Measurements from ENCODE around the gene DNAJB8. TPM values are rescaled to one million over a fixed set of nuclear protein-coding genes. Genes with fewer than 3 reads are reported as not detected.

DNAJB8 gene
- polyA plus RNA-seq, 2 of the 4 experiments (the other 2 are of a cell fraction), result not detected

- no peak for TF ChIP-seq FOXS1 (CRISPR knock-in tag; IDR thresholded peaks at IDR 0.05)
- no peak for TF ChIP-seq JUNB (IDR thresholded peaks at IDR 0.05)
- no peak for TF ChIP-seq POLR2AphosphoS2 (conservative IDR thresholded peaks at IDR 0.05; ENCODE audit: low read length)
- no peak for TF ChIP-seq NR3C1 (IDR thresholded peaks at IDR 0.05)
- no peak for TF ChIP-seq ZNF302 (CRISPR knock-in tag; IDR thresholded peaks at IDR 0.05)
- TF ChIP-seq ZSCAN20 (CRISPR knock-in tag; IDR thresholded peaks at IDR 0.05), result no peak
- TF ChIP-seq CTCF (IDR thresholded peaks at IDR 0.05), result no peak
- no peak for TF ChIP-seq RAD21 (conservative IDR thresholded peaks at IDR 0.05 in 1 of 2, IDR thresholded peaks at IDR 0.05 in 1 of 2)
- no peak for TF ChIP-seq TFCP2L1 (CRISPR knock-in tag; IDR thresholded peaks at IDR 0.05)
Measured at GRCh38 chr3:128493570-128494366, 27.1 kb upstream of the DNAJB8 start (continued).

GRCh38 chr3:128492671-128493569, 26.2 kb upstream of the DNAJB8 start, which contains the start of gene GATA2:
Gene GATA2, minus strand, starts transcription at chr3:128493201. Its CDS starts 6,170 bp downstream, at chr3:128487031.
- POLR2A ChIA-PET, result no interaction called here
- Histone ChIP-seq H3K4me3 (no peak within 1 kb of the TSS), H3K27ac (no peak within 1 kb of the TSS), H3K4me2 (no peak within 1 kb of the TSS), H3K9me3 (no peaks in the 10 kb centered on the region), H3K4me1 (peaks cover 6% of the 10 kb centered on the region; the same call in 2 of the 3 replicates)
- FAIRE-seq, result no peak
- CTCF ChIA-PET, result no interaction called here
- TF ChIP-seq CBX8 (IDR thresholded peaks at IDR 0.05), result no peak
- TF ChIP-seq HES2 (IDR thresholded peaks at IDR 0.05), result no peak
- TF ChIP-seq HDAC2 (IDR thresholded peaks at IDR 0.05), result no peak
- no peak for TF ChIP-seq NFE2L2 (conservative IDR thresholded peaks at IDR 0.05; ENCODE audit: low read length)
- no peak for TF ChIP-seq BHLHE40 (IDR thresholded peaks at IDR 0.05; ENCODE audit: low read depth, low read length)
- TF ChIP-seq MAX (IDR thresholded peaks at IDR 0.05), result no peak
- TF ChIP-seq HOXB5 (CRISPR knock-in tag; IDR thresholded peaks at IDR 0.05), result no peak
- TF ChIP-seq ESRRA (IDR thresholded peaks at IDR 0.05; ENCODE audit: borderline replicate concordance, low read length), result no peak
- no peak for TF ChIP-seq USF2 (IDR thresholded peaks at IDR 0.05)
- TF ChIP-seq TFCP2L1 (CRISPR knock-in tag; IDR thresholded peaks at IDR 0.05), result no peak
- TF ChIP-seq E2F6 (IDR thresholded peaks at IDR 0.05; ENCODE audit: borderline replicate concordance, low read depth), result no peak
- no peak for TF ChIP-seq ZC3H11A (IDR thresholded peaks at IDR 0.05)
- no peak for TF ChIP-seq MAZ (IDR thresholded peaks at IDR 0.05; ENCODE audit: borderline replicate concordance, low read depth, low read length)
- no peak for TF ChIP-seq JUN (IDR thresholded peaks at IDR 0.05)
- no peak for TF ChIP-seq ZFP36 (IDR thresholded peaks at IDR 0.05; ENCODE audit: borderline replicate concordance, partially characterized antibody)
- ATAC-seq, result no peak
- 89% methylated on average over 23 of the region's 78 CpGs for WGBS (ENCODE audit: missing lambda C conversion rate)
- DNase-seq (ENCODE audit: low read depth in 1 of 2, low spot score in 1 of 2), result no peak

Measured in A549 (cell line).